ENCODE data around the gene ALG10.
"Not testable (repeated sequence)": the region's sequence is repeated elsewhere in the genome, so short reads cannot be mapped to it uniquely, and the experiment has no call there.

ALG10 gene, protein sequence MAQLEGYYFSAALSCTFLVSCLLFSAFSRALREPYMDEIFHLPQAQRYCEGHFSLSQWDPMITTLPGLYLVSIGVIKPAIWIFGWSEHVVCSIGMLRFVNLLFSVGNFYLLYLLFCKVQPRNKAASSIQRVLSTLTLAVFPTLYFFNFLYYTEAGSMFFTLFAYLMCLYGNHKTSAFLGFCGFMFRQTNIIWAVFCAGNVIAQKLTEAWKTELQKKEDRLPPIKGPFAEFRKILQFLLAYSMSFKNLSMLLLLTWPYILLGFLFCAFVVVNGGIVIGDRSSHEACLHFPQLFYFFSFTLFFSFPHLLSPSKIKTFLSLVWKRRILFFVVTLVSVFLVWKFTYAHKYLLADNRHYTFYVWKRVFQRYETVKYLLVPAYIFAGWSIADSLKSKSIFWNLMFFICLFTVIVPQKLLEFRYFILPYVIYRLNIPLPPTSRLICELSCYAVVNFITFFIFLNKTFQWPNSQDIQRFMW

DNA sequence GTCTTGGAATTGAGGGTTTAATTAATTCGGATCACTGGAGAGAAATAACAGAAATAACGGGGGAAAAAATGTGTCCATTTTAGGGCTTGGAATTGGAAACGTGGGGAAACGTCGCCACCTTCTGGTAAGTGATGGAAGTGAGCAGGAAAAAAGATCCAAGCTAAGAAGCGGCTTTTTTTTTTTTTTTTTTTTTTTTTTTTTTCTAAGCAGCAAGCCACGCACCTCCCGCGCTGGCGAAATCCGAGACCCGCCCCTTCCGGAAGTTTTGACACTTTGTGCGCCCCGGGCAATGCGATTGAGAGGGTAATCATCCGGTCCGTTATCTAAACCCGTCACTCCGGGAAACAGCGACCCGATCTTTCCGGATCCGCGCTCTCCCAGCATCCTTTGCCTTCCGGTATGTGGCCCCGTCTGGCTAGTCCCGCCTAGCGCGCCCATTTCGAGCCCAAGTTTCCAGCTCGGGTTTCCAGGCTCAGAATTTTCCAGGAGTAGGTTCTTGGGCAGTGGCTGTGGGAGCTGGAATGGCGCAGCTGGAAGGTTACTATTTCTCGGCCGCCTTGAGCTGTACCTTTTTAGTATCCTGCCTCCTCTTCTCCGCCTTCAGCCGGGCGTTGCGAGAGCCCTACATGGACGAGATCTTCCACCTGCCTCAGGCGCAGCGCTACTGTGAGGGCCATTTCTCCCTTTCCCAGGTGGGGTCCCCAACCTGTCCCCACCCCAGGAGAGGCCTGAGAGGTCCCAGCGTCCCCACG is at the start of gene ALG10:
ALG10 (plus strand) TSS at position 418 of the 752 bp plus-strand sequence; CDS start at position 522, 104 bp downstream.
- DNase-seq (ENCODE audit: low spot score): peak; percentile 86

DNA sequence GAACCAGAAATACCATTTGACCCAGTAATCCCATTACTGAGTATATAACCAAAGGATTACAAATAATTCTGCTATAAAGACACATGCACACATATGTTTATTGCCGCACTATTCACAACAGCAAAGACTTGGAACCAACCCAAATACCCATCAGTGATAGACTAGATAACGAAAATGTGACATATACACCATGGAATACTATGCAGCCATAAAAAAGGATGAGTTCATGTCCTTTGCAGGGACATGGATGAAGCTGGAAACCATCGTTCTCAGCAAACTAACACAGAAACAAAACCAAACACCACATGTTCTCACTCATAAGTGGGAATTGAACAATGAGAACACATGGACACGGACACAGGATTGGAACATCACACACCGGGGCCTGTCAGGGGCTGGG is 49.4 kb upstream of the ALG10 start:
- not testable (repeated sequence) for DNase-seq (ENCODE audit: low spot score)

DNA sequence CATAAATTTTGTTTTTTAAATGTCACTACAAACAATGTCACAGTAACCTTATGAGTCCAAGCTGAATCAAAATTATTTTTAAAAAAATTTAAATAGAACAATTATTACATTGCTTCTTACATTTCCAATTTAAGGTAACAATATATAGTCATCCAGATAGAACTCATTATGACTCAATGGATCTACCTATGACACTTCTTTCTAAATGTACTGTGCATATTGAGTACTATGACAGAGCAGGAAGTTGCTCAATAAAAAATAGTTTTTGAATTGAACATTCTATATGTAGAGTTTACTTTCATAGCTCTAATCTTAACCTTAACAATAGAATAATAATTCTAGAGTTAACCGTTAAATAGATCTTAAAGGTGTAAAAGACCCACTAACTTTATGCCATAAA is 44.4 kb upstream of the ALG10 start:
- no peak for DNase-seq (ENCODE audit: low spot score)

DNA sequence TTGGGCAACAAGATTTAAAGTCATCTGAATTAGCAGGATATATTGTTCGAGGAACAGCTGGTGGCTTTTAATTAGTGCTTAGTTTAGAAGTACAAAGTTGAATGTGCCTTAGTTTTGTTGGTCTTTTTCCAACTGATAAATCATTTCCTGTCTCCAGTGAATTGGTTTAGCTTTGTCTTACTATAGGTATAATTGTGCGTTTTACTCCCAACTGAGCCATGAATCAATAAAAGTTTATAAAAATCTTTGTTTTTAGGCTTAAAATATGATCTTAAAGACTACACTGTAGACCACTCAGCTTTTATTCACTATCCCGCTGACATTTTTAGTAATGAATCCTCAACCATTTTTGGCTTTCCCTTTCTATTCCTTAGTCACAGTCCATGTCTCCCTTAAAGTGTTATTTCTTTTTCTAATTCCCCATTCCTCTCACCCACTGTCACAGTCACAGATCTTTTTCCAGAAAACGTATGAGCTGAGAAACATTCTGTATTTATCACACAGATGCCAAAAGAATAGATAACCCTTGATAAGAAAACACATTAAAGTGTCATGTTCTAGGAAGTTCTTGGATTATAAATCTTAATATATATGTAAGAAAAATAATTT is 34.0 kb upstream of the ALG10 start:
- no peak for DNase-seq (ENCODE audit: low spot score)

DNA sequence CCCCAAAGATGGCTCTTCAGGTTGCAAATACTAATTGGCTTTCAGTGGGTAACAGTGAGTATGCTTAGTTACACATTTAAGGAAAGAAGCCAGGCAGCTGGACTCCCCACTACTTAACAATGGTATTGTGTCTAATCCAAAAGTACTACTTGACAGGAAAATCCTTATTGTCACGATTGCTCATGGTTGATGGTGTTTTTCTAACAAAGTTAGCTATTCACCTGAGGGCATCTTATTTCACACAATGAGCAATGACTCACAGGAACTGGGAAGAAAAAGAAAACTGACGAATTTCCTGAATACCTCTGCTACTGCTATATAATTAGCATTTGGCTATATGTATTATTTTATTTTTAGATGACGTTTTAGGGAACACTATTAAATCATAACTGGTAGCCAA is 33.4 kb upstream of the ALG10 start:
- no peak for DNase-seq (ENCODE audit: low spot score)

DNA sequence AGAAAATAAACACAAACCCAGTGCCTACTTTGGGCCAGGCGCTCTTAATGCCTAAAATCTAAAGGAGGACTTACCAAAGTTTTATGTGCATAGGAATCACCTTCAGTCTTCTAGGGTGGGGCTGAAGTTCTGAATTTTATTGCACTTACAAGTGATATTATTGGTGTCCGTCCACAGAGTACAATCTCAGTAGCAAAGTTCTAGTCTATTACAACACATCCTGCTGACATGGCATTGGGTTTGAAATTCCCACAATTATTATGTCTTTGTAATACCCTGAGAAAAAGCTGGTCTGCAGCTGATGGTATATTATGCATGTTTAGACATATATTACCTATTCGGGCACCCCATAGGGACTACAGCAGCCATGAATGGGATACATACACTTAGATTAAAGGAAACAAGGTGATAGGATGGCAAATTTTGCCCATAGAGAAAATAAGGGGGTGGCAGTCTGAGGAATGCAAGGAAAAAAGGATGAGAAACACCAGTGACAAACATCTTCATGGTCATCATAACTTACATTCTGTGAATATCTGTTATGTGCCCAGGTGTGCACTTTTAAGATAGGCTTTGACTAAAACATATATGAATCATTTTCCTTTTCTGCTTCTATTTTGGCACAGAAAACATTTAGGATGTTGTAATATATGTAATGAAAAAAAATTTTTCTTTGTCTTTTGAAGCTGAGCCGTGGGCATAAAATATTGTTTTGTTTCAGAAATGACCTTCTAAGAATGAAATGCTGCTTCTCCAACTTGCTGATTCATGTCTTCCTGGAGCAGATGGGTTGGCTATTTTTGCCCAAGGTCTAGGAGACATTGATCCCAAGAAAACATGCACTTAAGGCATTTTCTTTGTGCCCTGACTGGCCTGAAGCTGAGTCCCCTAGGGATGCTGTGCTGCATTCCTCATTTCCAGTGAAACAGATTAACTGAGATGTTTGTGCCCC is 27.2 kb upstream of the ALG10 start:
- no peak for DNase-seq (ENCODE audit: low spot score)

DNA sequence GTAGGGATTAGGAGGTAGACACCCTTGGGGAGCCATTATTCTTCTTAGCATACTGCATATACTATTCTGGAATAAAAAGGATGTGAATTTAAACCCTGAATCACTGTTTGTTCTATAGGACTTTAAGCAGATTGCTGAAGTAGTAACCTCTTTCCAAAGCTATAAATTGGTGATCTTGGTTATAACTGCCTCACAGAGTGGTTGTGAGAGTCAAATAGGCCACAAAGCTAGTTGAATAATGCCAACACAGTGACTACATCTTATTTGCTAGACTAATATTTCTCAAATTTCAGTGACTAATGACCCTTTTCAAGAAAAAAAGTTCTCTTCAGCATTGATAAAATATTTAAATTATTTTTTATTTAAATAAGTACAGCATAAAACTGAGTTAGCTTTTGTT is 13.5 kb upstream of the ALG10 start:
- DNase-seq (ENCODE audit: low spot score): not testable (repeated sequence)

DNA sequence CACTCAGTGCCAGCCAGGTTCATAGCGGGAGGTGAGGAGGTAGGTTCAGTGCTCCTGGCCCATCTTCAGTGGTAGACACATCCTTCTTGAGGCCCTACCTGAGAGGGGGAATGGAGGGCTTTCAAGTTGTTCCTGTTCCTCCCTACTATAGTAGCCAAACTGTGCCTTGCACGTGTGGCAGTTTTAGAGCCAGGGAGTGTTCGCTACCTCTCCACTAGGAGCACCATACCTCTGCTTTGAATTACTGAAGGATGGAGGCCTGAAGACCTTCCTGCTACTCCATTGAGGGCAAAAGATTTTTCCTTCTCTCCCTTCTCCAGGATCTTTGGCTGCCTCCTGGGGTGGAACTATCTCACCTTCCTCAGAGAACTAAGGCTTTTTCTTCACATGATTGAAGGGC is 5.9 kb upstream of the ALG10 start:
- DNase-seq (ENCODE audit: low spot score): peak; percentile 4

DNA sequence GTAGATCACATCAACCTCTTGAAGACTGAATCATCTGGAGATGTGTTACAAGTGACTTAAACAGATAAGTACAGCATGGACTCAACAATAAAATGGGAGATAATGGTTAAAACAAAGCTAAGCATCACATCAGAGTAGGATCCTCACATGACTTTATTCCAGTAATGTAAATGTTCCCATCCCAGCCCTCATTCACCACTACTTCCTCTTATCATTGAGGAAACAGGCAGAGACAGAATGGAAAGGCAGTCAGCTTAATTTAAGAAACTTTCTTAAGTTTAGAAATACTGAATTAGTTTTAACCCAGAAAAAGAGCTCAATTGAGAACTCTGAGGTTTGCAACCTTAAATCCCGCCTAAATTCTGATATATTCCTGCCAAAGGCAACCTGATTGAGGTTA is 1.2 kb upstream of the ALG10 start:
- no peak for DNase-seq (ENCODE audit: low spot score)

DNA sequence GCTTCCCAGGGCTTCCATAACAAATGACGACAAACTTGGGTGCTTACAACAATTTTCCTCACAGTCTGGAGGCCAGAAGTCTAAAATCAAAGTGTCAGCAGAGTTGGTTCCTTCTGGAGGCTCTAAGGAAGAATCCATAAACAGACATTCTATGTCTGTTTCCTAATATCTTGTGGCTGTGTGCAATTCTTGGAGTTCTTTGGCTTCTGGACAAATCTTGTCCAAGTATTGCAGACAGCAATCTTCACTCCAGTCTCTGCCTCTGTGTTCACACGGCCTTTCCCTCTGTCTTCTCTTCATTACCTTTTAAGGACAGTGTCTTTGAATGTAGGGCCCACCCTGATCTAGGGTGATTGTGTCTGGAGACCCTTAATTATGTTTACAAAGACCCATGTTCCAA is 5.4 kb downstream of the ALG10 start:
- DNase-seq (ENCODE audit: low spot score): not testable (repeated sequence)

DNA sequence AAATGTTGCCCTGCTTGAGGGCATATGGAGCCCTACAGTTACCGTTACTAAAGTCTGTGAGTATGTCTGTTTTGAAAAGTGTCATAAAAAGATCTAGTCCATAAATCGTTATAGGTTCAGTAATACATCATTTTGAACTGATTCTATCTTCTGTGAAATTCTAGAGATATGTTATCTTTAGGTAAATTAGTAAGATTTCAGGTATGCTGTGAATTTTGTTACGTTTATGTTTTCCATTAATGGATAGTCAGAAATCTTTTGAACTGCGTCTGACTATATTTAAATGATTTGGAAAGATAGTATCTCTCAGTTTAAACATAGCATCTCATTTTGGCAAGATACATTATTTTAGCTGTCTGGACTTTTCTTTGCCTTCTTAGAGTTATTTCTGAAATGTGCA is 8.3 kb downstream of the ALG10 start:
- no peak for DNase-seq (ENCODE audit: low spot score)

DNA sequence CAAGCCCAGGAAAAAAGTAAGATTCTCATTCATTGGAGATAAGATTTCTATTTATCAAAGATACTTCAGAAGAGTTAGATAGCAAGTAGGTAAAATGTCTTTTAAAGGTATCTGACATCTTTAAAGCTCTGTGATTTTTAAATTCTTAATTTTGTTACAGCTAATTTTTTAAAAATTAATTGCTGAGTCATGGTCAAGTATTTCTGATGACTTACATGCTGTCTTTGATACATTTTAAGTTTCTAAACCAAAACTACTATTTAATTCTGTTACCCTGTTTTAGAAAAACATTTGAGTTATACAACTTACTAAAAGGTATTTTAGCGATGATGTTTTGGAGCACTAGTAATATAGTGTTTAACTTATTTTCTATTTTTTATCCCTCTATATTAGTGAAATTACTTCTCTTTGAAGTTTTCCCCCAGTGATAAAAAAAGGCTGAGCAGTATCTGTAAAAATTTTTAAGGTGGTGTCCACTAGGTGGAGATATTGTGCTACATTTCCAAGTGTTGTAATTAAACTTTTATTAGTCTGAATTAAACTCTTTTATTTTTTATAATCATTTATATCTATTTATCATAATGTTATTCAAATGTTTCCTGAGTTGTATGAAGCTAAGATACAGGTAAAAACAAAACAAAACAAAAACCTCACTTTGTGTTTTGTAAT is 11.5 kb downstream of the ALG10 start:
- no peak for DNase-seq (ENCODE audit: low spot score)

DNA sequence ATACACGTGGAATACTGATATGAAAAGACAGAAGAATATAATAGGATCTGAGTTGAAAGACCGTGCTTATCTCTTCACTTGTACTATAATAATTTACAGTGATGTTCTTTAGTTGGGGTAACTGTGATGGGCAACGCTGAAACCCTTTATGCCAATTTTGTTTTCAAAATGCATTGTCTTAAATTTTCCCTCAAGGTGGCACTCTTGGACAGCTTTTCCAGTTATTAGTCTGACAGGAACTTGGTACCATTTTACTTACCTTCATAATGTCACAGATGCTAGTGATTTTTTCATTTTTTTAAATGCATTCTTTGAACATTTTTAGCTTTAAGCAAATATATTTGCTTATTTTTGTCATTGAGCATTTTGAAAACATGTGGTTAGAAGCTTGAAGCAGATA is 16.1 kb downstream of the ALG10 start:
- DNase-seq (ENCODE audit: low spot score): not testable (repeated sequence)

DNA sequence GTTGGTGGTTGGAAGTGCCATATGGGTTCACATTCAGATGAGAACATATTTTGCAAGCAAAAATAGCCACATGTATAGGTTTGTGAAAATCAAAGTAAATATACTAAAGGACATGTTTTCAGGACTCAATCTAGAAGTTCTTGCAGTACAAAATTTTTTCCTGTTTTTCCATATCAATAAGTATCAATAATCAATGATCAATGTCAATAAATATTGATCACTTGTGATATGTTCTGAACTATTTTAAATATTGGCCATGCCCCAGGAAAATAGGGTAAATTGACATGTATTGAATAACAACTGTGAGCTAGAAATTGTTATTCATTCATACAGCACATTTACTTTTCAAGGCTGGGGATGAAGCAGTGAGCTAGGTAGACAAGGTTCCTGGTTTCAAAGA is 24.3 kb downstream of the ALG10 start:
- no peak for DNase-seq (ENCODE audit: low spot score)

DNA sequence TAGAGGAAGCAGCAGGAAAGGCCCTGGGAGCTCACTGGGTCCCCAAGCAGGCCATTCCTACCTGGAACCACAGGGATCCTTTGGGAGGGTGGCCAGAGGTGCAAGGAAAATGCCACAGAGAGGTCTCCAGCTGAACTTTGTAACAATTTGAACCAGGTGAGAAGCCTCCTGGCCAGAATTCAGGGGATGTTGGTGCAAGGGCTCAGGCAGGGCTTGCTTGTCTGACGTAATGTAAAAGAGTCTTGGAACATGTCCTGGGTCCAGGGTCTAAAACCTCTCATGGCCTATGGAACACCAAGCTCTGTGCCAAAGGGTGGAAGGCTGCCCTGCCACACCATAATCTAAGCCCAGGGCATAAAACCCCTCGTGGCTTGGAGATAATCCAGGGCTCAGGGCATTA is 25.6 kb downstream of the ALG10 start:
- DNase-seq (ENCODE audit: low spot score): not testable (repeated sequence)

DNA sequence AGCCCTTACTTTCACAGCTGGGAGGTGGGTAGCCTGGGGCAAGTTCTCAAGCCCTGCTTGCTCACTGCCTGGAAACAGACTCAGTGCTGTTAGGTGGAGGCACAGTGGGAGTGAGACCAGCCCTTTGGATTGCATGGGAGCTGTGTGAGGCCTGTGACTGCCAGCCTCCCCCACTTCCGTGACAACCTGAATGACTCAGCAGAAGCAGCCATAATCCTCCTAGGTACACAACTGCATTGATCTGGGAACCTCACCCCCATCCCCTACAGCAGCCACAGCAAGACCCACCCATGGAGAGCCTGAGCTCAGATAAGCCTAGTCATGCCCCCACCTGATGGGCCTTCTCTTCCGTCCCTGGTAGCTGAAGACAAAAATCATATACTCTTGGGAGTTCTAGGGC is 26.4 kb downstream of the ALG10 start:
- no peak for DNase-seq (ENCODE audit: low spot score)

DNA sequence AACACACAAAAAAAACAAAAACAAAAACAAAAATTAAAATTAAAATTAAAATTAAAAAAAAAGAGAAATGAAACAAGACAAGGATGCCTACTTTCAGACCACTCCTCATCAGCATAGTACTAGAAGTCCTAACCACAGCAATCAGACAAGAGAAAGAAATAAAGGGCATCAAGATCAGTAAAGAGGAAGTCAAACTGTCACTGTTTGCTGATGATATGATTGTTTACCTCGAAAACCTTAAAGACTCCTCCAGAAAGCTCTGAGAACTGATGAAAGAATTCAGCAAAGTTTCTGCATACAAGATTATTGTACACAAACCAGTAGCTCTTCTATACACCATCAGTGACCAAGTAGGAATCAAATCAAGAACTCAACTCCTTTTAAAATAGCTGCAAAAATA is 29.2 kb downstream of the ALG10 start:
- DNase-seq (ENCODE audit: low spot score): no peak

DNA sequence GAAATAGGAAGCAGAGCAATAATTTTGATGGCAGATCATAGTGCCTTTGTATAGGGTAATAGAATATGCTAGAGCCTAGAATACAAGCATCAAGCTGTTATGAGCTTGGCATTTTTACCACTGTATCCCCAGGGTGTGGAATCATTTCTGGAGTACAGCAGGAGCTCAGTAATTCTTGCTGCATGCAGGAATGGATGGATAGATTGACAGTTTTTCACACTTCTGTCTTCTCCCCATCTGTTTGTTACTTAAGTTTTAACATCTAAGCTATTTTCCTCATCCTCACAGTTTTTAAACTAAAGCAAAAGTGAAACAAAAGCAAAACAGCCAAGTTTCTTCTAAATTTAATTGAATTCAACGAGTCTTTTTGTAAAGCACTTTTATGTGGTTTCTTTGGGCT is 32.6 kb downstream of the ALG10 start:
- DNase-seq (ENCODE audit: low spot score): no peak
